Stimulated activated CD4-positive, alpha-beta T cell treated with anti-CD3 and anti-CD28 coated beads, Interleukin-2, amount 100 ng/mL, for 4 hours (primary cell): ENCODE results near the gene DNAJC5G.
A peak's percentile ranks its signal among the peaks of the same experiment; 100 is the strongest.
"Not testable (repeated sequence)": the region's sequence is repeated elsewhere in the genome, so short reads cannot be mapped to it uniquely, and the experiment has no call there.

ENCODE experiments used
- DNase-seq: peaks from one replicate; pipeline ENCODE4 v3.0.0-alpha.2; 2020; ENCODE audit warnings: low read depth

The DNAJC5G gene

DNA sequence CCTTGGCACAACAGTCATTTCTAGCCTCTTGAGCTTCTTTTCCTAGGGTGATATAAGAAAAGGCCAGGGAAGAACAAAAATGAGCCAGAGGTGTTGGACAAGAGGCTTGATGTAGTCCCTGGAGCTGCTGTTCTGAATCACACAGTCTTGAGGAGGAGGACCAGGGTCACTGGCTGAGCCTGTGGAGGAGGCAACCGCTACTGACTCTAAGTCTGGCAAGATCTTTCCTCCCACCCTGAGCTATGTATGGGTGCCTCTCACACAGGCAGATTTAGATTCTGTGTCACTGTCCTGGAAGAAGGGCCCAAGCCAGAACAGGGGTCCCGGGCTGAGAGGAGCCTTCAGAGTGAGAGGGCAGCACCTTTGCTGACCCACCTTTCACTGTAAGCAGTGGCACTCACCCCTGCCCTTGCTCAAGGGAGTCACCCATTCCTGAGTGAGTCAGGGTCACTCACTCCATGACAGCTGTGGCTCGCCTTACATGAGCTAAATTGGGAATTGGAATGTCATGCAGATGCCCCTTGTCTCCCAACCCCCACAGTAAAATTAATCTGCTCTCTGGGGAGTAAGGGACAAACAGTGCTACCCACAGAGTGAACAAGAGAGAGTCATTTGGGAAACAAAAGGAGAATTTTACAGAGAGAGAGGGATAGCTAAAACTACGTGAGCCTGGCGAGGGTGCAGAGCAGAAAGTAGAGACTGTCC, 6.8 kb downstream of the DNAJC5G start, which contains the start of gene TRIM54:
TSS of gene TRIM54 (plus strand) at position 575 of the 705 bp plus-strand sequence. CDS start 303 bp downstream, outside the sequence.
- DNase-seq = no peak

DNA sequence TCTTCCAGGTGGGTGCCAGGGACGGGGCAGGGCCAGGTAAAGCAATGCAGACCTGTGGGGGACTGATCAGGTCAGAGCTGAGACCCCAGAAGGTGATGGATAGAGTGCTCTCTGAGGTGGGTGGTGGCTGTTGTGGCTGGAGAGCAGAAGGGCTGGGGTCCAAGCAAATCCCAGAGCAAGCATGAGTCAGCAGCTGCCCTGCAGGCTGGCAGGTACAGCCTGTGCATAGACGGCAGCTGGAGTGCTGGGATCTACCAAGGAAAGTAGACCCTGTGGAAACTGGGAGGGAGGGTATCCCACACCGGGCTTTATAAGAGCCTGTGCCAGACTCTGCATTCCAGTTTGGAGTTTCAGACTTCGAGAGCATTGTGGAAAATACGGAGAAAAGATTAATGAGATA, 7.7 kb downstream of the DNAJC5G start:
- no peak for DNase-seq

DNA sequence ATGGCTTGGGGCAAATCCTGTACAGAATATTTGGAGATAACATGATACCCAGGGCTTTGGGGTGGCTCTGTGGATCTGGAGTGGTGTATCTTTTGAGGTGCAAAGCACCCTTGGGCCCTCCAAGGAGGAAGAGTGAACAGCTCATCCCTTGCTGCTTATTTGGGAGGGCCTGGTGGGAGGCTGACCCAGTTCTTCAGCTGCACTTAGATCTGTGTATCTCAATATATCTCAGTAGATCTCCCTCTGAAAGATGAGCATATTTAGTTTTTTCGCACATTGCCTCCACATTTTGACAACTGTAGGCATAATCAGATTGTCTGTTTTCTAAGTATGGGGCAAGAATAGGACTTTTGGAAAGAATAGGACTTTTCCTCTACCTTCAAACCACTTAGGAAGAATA, 9.8 kb downstream of the DNAJC5G start:
- no peak for DNase-seq

DNA sequence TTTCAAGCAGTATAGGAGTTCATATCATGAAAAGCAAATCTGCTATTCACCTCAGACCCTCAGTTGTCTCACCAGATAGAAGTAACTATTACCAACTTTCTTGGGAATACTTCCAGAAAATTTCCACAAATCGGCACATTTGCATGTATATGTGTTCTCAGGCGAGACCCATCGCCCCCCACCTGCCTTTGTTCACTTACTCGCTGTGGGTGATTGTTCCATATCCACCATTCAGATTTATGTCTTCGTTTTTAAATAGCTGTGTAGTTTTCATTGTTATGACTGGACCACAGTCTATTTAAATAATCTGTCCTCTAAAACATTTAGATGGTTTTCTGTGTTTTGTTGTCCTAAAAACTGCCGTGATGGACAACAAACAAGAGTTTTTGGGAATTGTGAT, 10.2 kb downstream of the DNAJC5G start:
- no peak for DNase-seq

DNA sequence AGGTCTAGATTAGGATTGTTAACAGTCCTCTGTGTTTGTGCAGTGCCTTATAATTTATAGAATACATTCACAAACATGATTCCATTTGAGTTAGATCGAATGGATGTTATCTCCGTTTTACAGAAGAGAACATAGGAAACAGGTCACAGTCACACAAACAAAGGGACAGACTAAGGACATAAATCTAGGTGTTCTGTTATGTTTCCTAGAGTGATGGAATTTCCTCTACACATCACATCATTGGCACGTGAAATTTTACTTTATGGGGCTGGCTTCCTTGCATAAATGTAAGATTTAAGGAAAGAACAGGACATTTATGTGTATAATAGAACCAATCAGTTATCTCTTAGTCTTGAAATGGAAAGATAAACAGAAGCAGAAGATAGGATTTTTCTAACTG, 13.4 kb downstream of the DNAJC5G start:
- DNase-seq = no peak

DNA sequence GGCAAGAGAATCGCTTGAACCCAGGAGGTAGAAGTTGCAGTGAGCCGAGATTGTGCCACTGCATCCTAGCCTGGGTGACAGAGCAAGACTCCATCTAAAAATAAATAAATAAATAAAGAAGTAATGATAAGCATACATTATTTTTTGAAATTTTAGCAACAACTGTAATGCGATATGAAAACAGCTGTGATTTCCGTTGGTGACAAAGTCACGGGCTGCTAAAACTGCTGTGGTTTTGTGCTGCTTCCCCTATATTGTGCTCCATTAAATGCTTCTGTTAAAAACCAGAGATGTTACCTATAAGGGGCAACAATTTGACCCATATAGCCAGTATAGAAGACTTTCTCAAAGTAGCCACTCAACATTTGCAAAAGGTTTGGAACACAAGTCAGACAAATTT, 15.3 kb downstream of the DNAJC5G start:
- DNase-seq = no peak

DNA sequence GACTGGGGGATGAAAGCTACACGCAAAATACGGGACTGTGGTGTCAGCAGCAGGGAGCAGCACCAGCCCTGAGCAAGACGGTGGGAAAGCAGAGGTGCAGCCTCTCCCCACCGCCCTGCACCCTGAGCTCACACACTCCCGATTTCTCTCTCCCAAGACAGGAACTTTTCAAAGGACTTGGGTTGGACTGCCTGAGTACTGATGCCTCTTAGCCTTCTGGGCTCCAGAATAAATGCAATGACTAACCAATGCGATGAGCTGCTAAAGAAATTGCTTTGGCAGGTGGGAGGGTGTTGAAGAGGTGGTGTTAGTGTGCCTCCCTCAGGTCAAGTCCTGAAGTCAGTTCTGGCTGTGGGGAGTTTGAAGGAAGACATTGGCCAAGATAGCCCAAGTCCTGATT, 16.6 kb downstream of the DNAJC5G start:
- DNase-seq = no peak

DNA sequence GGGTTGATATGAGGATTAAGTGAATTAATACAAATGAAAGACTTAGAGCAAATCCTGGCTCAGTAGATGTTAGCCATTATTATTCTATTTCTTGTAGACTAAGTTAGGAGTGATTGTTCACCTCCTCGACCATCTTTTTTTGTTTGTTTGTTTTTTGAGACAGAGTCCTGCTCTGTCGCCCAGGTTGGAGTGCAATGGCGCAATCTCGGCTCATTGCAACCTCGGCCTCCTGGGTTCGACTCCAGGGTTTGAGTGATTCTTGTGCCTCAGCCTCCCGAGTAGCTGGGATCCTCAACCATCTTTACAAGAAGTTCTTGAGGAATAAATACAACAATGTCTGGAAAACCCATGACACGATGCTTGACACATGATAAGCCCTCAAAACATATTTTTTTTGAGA, 19.7 kb downstream of the DNAJC5G start:
- DNase-seq = no peak

DNA sequence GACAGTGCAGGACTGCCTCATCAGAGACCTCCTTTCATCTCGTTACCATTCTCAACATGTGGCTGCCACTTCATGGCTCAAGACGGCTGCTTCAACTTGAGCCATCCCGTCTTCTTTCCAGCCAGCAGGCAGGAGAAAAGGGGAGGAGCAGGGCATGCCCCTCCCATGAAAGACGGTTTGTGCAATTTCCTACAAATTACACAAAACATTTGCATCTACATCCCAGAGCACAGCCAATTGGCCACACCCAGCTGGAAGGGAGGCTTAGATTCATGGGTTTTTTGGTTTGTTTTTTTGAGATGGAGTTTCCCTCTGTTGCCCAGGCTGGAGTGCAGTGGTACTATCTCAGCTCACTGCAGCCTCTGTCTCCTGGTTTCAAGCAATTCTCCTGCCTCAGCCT, 21.2 kb downstream of the DNAJC5G start:
- DNase-seq = no peak

DNA sequence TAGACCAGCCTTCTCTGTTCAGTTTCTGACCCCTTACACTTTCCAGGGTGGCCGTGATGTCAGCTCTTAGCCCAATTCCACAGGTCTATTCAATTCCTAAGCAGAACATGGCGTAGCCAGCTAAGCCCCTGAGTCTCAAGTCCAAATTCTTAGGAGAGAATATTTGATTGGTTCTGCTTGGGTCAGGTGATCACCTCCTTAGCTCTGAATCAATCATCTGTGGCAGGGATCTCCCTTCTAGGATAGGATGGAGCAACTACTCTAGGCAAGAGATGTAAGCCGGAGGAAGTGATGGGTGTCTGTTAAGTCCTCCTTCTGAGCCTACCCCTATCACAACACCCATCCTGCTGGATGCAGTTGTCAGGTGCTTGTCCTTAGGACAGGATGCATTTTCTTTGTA, 22.0 kb downstream of the DNAJC5G start:
- no peak for DNase-seq

DNA sequence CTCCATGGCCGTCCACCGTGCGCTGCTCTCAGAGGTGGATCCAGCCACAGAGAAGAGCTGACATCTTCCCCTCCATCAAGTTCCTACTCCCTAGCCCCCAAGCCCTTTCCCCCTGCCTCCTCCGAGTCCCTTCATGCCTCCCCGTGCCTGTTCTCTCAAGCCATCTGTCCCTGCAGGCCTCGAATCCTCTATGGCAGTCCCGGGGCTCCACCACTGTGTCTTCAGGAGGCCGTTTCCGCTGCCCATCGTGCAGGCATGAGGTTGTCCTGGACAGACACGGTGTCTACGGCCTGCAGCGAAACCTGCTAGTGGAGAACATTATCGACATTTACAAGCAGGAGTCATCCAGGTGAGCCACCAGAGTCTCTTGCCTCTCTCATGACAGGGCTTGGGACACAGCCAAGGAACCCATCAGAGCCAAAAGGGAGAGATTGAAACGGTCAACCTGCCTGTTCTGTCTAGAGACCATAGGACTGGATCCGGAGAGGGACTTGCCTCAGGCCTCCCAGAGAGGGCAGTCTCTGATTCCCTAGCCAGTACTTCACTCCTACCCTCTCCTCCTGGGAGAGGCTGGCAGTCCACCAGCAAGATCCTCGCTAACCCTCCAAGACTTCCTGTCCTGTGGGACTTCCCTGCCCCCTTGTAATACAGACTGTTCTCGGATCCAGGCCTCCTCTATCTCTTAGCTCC, 23.3 kb downstream of the DNAJC5G start:
- DNase-seq = no peak

DNA sequence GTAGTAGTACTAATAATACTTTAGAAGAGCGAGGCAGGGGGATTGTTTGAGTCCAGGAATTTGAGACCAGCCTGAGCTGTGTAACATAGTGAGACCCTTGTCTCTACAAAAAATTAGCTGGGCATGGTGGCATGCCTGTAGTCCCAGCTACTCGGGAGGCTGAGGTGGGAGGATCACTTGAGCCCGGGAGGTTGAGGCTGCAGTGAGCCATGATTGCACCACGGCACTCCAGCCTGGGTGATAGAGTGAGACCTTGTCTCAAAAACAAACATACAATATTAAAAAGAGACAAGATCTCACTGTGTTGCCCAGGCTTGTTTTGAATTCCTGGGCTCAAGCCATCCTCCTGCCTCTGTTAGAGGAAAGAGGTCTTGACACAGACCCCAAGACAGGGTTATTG, 25.4 kb downstream of the DNAJC5G start:
- DNase-seq = not testable (repeated sequence)

DNA sequence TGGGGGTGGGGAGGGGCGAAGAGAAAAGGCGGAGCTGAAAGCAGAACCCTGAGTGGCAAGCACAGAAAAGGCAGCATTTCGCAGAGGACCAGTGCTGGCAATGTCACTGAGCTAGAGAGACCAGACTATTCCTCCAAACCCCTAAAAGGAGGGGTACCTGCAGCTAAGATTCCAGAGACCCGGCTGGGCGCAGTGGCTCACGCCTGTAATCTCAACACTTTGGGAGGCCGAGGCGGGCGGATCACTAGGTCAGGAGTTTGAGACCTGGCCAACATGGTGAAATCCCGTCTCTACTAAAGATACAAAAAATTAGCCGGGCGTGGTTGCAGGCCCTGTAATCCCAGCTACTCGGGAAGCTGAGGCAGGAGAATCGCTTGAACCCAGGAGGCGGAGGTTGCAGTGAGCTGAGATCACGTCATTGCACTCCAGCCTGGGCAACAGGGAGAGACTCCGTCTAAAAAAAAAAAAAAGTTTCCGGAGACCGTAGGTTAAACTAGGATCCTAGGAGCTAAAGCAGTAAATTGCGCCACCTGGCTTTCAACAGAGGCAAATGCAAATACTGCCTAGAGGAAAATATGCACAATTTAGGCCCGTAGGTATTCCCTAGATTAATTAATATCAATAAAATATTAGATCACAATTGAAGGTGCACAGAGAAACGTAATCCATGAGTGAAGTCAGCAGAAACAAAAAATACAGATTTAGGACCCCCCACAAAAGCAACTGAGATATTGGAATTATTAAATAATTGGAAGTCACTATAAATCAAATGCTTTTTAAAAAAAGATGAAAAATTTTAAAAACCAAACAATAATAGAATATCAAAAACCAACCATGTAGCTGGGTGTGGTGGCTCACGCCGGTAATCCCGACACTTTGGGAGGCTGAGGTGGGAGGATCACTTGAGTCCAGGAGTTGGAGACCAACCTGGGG, 28.1 kb downstream of the DNAJC5G start:
- no peak for DNase-seq

DNA sequence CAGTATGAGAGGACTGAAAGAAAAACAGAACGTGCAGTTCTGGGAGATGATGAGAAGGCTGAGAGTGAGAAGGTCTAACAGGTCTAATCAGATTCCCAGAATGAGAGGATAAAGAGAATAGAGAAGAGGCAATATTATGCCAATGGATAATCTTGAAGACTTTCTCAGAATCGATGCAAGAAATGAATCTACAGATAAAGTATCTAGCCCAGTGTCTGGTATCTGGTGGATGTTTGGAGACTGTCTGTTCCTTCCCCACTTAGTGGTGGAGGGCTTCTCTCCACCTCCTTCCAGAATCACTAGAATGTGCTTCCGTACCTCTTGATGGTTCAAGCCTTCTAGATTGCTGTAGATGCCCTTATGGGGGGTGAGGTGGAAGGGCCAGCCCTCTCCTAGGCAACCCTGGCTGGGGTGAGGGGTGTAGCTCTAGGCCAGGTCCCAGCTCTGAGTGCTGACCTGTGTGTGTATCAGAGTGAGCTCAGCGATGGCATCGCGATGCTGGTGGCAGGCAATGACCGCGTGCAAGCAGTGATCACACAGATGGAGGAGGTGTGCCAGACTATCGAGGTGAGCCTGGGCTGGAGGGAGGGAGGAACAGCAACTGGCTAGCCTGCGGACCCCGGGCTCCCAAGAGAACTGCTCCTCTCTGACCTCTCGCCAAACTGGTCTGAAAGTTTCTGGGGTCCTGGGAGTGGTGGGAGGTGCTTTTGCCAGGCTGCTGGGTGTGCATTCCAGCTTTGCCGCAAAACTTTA, 29.4 kb downstream of the DNAJC5G start:
- no peak for DNase-seq

DNA sequence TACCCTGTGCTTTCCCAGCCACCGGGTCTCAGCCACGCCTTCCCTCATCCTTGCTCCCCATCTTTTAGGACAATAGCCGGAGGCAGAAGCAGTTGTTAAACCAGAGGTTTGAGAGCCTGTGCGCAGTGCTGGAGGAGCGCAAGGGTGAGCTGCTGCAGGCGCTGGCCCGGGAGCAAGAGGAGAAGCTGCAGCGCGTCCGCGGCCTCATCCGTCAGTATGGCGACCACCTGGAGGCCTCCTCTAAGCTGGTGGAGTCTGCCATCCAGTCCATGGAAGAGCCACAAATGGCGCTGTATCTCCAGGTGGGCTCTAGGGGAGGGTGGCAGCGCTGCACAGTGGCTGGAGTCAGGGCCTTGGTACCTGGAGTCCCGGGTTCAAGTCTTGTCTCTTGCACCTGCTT, 30.3 kb downstream of the DNAJC5G start:
- DNase-seq = no peak

DNA sequence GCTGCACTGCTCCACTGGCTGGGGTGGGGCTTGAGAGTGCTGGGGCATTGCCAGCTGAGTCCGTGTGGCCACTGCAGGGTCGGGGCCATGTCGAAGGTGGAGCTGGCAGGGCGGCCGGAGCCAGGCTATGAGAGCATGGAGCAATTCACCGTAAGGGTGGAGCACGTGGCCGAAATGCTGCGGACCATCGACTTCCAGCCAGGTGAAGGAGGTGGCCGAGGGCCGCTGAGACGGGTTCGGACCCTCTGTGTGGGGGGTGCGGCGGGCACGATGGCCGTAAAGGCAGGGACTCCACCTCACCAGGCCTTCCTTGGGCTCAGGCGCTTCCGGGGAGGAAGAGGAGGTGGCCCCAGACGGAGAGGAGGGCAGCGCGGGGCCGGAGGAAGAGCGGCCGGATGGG, 30.9 kb downstream of the DNAJC5G start:
- no peak for DNase-seq

DNA sequence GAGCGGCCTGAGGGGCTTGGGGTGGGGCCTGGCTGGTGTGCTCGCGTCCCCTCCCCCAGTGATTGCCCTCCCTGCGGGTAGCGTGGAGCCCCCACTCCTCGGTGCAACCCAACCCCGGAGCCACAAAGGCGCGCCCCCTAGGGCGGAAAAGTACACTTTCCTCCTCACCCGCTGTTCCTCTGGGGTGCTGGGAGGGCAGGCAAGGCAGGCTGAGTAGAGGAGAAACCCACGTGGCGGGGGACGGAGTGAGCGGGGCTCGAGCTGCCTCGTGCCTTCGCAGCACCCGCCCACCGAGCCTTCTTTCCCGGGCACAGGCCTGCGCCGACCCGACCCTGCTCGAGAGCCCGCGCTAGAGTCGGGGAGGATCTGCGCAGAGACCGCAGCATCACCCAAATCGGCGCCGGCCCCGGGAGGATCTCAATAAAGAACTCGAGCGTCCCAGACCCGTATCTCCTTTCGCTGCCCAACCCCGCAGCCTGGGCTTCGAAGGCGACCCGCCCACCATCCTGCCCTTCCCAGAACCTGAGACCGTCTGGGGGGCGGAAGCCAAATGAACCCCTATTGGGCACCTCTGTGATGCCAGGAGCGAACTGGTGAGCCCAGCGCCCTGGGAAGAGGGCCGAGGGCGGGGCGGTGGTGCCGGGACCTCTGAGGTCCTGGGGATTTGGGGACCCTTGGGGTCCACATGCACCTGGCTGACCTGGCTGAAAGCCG, 31.5 kb downstream of the DNAJC5G start:
- DNase-seq = peak; percentile 33

DNA sequence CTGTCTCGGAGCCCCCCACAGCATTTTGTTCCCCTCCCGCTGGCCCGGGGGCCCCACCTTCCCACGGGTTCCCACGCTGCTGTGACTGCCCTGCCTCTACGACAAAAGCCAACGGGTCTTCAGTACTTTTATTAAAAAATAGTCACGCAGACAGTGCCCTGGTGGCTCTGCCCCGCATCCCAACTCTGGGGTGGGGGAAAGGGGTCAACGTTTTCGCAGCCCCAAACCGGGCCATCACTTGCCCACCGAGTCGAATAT, 32.0 kb downstream of the DNAJC5G start:
- DNase-seq = no peak

DNA sequence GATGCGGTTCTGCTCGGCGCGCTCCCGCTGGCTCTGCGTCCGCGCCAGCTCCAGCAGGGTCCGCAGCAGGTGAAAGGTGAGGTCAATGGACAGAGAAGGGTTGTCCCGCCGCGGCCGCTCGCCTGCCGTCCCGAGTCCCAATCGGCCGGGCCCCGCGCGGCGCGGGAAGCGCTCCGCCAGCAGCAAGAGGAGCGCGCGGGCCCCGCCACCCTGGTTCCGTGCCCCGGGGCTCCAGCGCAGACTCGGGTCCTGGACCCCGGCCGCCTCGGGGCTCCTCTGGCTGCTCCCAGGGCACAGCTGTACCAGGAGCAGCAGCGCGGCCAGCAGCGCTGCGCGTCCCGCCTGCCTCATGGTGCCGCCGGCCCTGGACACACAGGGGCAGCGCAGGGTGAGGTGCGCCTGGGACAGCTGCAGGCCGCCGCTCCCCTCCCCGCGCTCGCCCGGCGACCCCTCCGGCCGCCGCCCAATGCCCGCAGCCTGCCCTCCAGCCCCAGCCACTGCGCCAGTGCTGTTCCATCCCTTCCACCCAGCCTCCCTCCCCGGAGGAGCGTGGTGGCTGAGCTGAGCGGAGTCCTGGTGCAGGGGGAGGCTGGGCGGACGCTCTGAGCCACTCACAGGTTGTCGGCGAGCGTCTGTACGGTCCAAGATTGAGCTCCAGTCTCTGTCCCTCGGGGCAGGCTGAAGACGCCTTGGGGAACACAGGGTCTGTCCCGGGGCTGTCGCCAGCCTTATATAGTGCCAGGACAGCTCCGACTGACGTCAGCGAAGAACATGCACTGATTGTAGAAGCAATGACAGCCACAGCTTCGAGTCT, 32.5 kb downstream of the DNAJC5G start:
- DNase-seq = no peak

DNA sequence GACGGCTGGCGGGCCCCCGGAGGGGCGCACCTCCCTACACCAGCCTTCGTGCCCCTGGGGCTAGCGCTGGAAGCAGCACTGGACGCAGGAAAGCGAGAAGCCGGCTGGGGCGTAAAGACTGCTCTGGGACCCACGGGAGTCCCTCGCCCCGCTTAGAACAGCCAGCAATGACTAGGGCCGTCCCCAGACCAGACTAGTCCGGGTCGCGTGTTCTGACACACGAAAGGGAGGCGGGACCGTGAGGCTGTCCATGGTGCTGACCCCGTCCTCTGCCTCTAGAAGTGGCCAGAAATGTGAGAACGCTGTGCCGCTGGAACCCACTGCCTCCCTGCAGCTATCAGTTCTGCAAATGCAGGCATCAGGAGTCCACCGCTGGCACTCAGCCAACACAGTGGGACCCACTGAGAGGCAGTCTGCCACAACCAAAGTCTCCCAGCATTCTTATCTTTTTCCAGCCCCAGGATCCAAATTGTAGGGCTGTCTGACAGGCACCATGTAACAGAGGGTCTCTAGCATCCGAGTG, 33.2 kb downstream of the DNAJC5G start, which contains the start of gene UCN:
TSS of gene UCN (minus strand) at position 87 of the 523 bp plus-strand sequence. CDS start 550 bp downstream, outside the sequence.
- no peak for DNase-seq
